ENCODE data around the gene FCRL6. TPM values are rescaled to one million over a fixed set of nuclear protein-coding genes. Genes with fewer than 3 reads are reported as not detected.
A peak's percentile ranks its signal among the peaks of the same experiment; 100 is the strongest.

The FCRL6 gene
- total RNA-seq = not detected in 2 replicates
- polyA plus RNA-seq = not detected in 2 replicates

DNA sequence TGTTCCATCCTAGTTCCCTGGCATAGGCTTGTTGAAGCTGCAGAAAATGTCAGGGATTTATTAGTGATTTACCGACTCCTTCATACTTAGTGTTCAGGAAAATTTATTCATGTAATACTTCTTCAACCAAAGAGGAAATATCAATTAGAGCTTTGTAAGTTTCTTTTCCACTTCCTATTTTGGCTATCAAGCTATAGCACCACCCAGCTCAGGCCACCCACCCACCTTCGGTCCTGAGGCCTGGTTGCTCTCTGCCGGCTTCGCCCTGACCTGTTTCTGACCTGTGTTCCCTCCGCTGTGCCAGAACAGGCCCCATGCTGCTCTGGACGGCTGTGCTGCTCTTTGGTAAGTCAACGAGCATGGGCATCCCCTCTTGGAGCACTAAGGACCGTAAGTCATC lies at the start of gene FCRL6:
Gene FCRL6, plus strand, starts transcription at position 250 of the 400 bp plus-strand sequence. Its CDS starts 65 bp downstream, at position 315.
- no peaks in the 10 kb centered on the region for H3K4me1 ChIP-seq (ENCODE audit: low read depth)
- no peaks in the 10 kb centered on the region for H3K9me3 ChIP-seq (ENCODE audit: low read depth)
- H3K27me3 ChIP-seq = peaks cover 3% of the 10 kb centered on the region
- H3K4me3 ChIP-seq = no peak within 1 kb of the TSS
- no peaks in the 10 kb centered on the region for H3K36me3 ChIP-seq
- DNase-seq (ENCODE audit: low read depth in 1 of 2, low spot score in 1 of 2) = no peak
- no peak for TF ChIP-seq CTCF (IDR thresholded peaks at IDR 0.05; ENCODE audit: low read depth, low read length)
- H3K27ac ChIP-seq = no peak within 1 kb of the TSS

DNA sequence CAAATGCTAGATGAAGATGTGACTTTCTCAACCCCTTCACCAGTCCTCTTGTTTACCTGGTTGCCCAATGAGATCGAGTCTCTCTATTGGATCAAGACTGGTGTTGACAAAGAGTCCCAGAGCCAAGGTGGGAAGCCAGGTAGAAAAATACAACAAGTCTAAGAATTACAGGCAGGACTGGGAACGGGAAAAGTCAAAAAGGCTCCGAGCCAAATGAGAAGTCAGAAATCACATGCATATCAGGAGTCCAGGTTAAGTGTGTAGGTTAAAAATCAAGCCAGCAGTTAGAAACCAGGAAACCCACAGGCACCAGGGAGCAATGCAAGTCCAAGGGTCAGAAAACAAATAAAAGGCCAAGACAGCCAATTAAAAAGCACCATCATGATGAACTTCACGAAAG lies 48.8 kb upstream of the FCRL6 start:
- H3K36me3 ChIP-seq = no peaks in the 10 kb centered on the region
- H3K4me3 ChIP-seq = no peak overlapping the region
- H3K9me3 ChIP-seq (ENCODE audit: low read depth) = no peaks in the 10 kb centered on the region
- DNase-seq (ENCODE audit: low read depth in 1 of 2, low spot score in 1 of 2) = no peak
- no peak for TF ChIP-seq CTCF (IDR thresholded peaks at IDR 0.05; ENCODE audit: low read depth, low read length)
- H3K27ac ChIP-seq = no peak overlapping the region
- H3K4me1 ChIP-seq (ENCODE audit: low read depth) = no peaks in the 10 kb centered on the region
- no peaks in the 10 kb centered on the region for H3K27me3 ChIP-seq

- Histone ChIP-seq H3K27ac (no peak overlapping the region), H3K36me3 (no peaks in the 10 kb centered on the region), H3K9me3 (ENCODE audit: low read depth) (no peaks in the 10 kb centered on the region), H3K4me3 (no peak overlapping the region), H3K27me3 (no peaks in the 10 kb centered on the region), H3K4me1 (ENCODE audit: low read depth) (no peaks in the 10 kb centered on the region)
- no peak for TF ChIP-seq CTCF (IDR thresholded peaks at IDR 0.05; ENCODE audit: low read depth, low read length)
- DNase-seq (ENCODE audit: low read depth in 1 of 2, low spot score in 1 of 2) = no peak
Observed at GRCh38 chr1:159755451-159756007, 46.6 kb upstream of the FCRL6 start.

- no peaks in the 10 kb centered on the region for H3K27me3 ChIP-seq
- H3K9me3 ChIP-seq (ENCODE audit: low read depth) = no peaks in the 10 kb centered on the region
Observed at GRCh38 chr1:159756397-159756796, 45.8 kb upstream of the FCRL6 start.

GRCh38 chr1:159763686-159764085 lies 38.5 kb upstream of the FCRL6 start:
- Histone ChIP-seq H3K4me1 (ENCODE audit: low read depth) (no peaks in the 10 kb centered on the region), H3K27me3 (no peaks in the 10 kb centered on the region), H3K4me3 (no peak overlapping the region), H3K27ac (no peak overlapping the region), H3K9me3 (ENCODE audit: low read depth) (no peaks in the 10 kb centered on the region), H3K36me3 (no peaks in the 10 kb centered on the region)
- no peak for TF ChIP-seq CTCF (IDR thresholded peaks at IDR 0.05; ENCODE audit: low read depth, low read length)
- DNase-seq (ENCODE audit: low read depth in 1 of 2, low spot score in 1 of 2) = peak in 1 of 2 donors; percentile 65

More at GRCh38 chr1:159756397-159756796, 45.8 kb upstream of the FCRL6 start:
- no peak for TF ChIP-seq CTCF (IDR thresholded peaks at IDR 0.05; ENCODE audit: low read depth, low read length)
- DNase-seq (ENCODE audit: low read depth in 1 of 2, low spot score in 1 of 2) = peak in 1 of 2 donors; percentile 85
- Histone ChIP-seq H3K27ac (no peak overlapping the region), H3K4me3 (no peak overlapping the region), H3K36me3 (no peaks in the 10 kb centered on the region), H3K4me1 (ENCODE audit: low read depth) (no peaks in the 10 kb centered on the region)
